HepG2 (cell line): ENCODE data around the gene MTF1. TPM values are rescaled to one million over a fixed set of nuclear protein-coding genes. Genes with fewer than 3 reads are reported as not detected.
A peak's percentile ranks its signal among the peaks of the same experiment; 100 is the strongest.

Experiments used
- ARNT ChIP-seq: fragments of 450-650 bp; IDR thresholded peaks from 2 replicates; pipeline ENCODE4 v1.6.1; 2017
- CREM ChIP-seq, 2 experiments: sonication (generic) in 1 of 2; formaldehyde crosslinking in 1 of 2; IDR thresholded peaks; 2 replicates each; pipeline versions ENCODE4 v1.4.0 to v1.6.1; 2016 to 2020; ENCODE audit warnings: antibody characterized with exemption in 1 of 2, mild to moderate bottlenecking in 1 of 2, missing genetic modification reagents in 1 of 2
- DNMT1 ChIP-seq: sonication (generic); formaldehyde crosslinking; IDR thresholded peaks from 2 replicates; pipeline ENCODE4 v1.5.1; 2020; ENCODE audit warnings: mild to moderate bottlenecking, missing genetic modification reagents
- NFATC3 ChIP-seq: sonication (generic); formaldehyde crosslinking; IDR thresholded peaks from 2 replicates; pipeline ENCODE4 v1.5.1; 2020; ENCODE audit warnings: mild to moderate bottlenecking, missing genetic modification reagents
- ZBTB4 ChIP-seq: sonication (generic); formaldehyde crosslinking; IDR thresholded peaks from 2 replicates; pipeline ENCODE4 v1.4.0; 2020; ENCODE audit warnings: missing genetic modification reagents, mild to moderate bottlenecking, borderline replicate concordance
- ZNF235 ChIP-seq: sonication (generic); formaldehyde crosslinking; IDR thresholded peaks from 2 replicates; pipeline ENCODE4 v1.8.1; 2023; ENCODE audit warnings: mild to moderate bottlenecking, missing genetic modification reagents, borderline replicate concordance
- ZNF33A ChIP-seq: sonication (generic); formaldehyde crosslinking; IDR thresholded peaks from 2 replicates; pipeline ENCODE4 v1.5.1; 2020; ENCODE audit warnings: missing genetic modification reagents, mild to moderate bottlenecking, moderate library complexity, borderline replicate concordance
- ZNF616 ChIP-seq: sonication (generic); formaldehyde crosslinking; IDR thresholded peaks from 2 replicates; pipeline ENCODE4 v1.5.0; 2020; ENCODE audit warnings: low read depth, mild to moderate bottlenecking, missing genetic modification reagents
- ZNF703 ChIP-seq: sonication (generic); formaldehyde crosslinking; IDR thresholded peaks from 2 replicates; pipeline ENCODE4 v1.5.1; 2020; ENCODE audit warnings: missing genetic modification reagents, mild to moderate bottlenecking, moderate library complexity, borderline replicate concordance
- polyA plus RNA-seq, 8 experiments: library from polyadenylated mRNA; depleted of rRNA in 3 of 8; stranded (reverse) in 7 of 8; unstranded in 1 of 8; fragments of >200 nt; fragmentation: Illumina TruSeq in 4 of 8; extraction: Trizol in 4 of 8; gene quantifications; 2 replicates each; pipeline versions ENCODE4 v1.2.1 to v1.2.3, GENCODE V29; 2011 to 2016; ENCODE audit warnings: low read depth in 4 of 8, missing spikeins in 1 of 8, mixed read lengths in 1 of 8; ENCODE audit not compliant: insufficient read depth in 1 of 8
- total RNA-seq, 5 experiments: library from RNA; depleted of rRNA; stranded (reverse); fragments of >200 nt; fragmentation: Illumina TruSeq; extraction: Trizol; gene quantifications; 2 replicates each; pipeline ENCODE4 v1.2.3, GENCODE V29; 2016; ENCODE audit warnings: low read depth in 1 of 5
- TF ChIP-seq, protein P1 (sequence below): IDR thresholded peaks from 2 replicates; pipeline ENCODE4 v1.6.1; 2016; ENCODE audit warnings: missing compliant biosample characterization, missing genetic modification reagents, borderline replicate concordance
- TF ChIP-seq, protein P2 (sequence below): IDR thresholded peaks from 2 replicates; pipeline ENCODE4 v1.6.1; 2016; ENCODE audit warnings: missing compliant biosample characterization, missing genetic modification reagents, borderline replicate concordance
- TF ChIP-seq, protein P3 (sequence below): sonication (generic); formaldehyde crosslinking; IDR thresholded peaks from 2 replicates; pipeline ENCODE4 v1.8.0; 2022; ENCODE audit warnings: mild to moderate bottlenecking, missing genetic modification reagents
- TF ChIP-seq, protein P4 (sequence below): sonication (generic); formaldehyde crosslinking; IDR thresholded peaks from 2 replicates; pipeline ENCODE4 v1.5.0; 2020; ENCODE audit warnings: mild to moderate bottlenecking, missing genetic modification reagents, borderline replicate concordance
- TF ChIP-seq, protein P5 (sequence below): sonication (generic); formaldehyde crosslinking; IDR thresholded peaks from 2 replicates; pipeline ENCODE4 v1.8.1; 2023; ENCODE audit warnings: mild to moderate bottlenecking, moderate library complexity, missing genetic modification reagents

Gene MTF1
- total and polyA plus RNA-seq, 2 of the 13 experiments (the other 11 are each of a cell fraction or from before 2014, with no cell fraction given) = 2.4 to 3.3 TPM

DNA sequence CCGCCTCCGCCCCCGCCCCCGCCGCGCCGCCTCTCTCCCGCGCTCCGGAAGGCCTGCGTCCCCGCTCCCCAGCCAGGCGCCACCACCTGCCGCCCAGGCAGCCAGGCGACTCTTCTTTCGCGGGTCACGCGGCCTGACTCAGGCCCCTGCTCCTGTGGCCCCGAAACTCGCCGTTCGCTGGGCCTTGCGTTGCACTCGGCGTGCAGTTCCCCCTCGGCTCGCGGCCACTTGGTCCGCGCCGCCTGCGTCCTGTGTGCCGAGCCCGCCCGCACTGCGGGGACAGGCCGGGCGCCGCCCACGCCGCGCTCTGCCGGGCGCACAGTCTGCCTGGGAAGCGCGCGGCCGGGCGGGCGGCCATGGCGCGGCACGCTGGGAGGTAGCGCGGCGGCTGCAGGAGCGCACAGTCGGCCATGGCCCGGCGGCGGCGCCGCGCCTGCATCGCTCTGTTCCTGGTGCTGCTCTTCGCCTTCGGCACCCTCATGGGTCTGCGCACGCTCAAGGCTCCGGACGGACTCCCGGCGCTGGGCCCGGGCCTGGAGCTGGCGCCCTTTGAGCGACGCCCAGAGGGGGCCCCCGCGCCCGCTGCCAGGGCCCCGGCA, 65.5 kb downstream of the MTF1 start, which contains the start of gene MANEAL (continued):
- TF ChIP-seq, protein P1, sequence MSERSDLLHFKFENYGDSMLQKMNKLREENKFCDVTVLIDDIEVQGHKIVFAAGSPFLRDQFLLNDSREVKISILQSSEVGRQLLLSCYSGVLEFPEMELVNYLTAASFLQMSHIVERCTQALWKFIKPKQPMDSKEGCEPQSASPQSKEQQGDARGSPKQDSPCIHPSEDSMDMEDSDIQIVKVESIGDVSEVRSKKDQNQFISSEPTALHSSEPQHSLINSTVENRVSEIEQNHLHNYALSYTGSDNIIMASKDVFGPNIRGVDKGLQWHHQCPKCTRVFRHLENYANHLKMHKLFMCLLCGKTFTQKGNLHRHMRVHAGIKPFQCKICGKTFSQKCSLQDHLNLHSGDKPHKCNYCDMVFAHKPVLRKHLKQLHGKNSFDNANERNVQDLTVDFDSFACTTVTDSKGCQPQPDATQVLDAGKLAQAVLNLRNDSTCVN (CRISPR knock-in tag) = no peak
- TF ChIP-seq, protein P2, sequence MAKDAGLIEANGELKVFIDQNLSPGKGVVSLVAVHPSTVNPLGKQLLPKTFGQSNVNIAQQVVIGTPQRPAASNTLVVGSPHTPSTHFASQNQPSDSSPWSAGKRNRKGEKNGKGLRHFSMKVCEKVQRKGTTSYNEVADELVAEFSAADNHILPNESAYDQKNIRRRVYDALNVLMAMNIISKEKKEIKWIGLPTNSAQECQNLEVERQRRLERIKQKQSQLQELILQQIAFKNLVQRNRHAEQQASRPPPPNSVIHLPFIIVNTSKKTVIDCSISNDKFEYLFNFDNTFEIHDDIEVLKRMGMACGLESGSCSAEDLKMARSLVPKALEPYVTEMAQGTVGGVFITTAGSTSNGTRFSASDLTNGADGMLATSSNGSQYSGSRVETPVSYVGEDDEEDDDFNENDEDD = peak; percentile 67; the same call in 1 of the 2 replicates
- TF ChIP-seq ZNF616 (CRISPR knock-in tag) = peak; percentile 82
- TF ChIP-seq ARNT = no peak
- TF ChIP-seq DNMT1 = no peak
- no peak for TF ChIP-seq ZNF703 (CRISPR knock-in tag)
- no peak; the same call in 1 of the 2 replicates for TF ChIP-seq ZNF33A (CRISPR knock-in tag)
- TF ChIP-seq, protein P3, sequence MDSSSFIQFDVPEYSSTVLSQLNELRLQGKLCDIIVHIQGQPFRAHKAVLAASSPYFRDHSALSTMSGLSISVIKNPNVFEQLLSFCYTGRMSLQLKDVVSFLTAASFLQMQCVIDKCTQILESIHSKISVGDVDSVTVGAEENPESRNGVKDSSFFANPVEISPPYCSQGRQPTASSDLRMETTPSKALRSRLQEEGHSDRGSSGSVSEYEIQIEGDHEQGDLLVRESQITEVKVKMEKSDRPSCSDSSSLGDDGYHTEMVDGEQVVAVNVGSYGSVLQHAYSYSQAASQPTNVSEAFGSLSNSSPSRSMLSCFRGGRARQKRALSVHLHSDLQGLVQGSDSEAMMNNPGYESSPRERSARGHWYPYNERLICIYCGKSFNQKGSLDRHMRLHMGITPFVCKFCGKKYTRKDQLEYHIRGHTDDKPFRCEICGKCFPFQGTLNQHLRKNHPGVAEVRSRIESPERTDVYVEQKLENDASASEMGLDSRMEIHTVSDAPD (CRISPR knock-in tag) = no peak
- no peak for TF ChIP-seq NFATC3 (CRISPR knock-in tag)
- TF ChIP-seq ZBTB4 (CRISPR knock-in tag) = no peak
- no peak for TF ChIP-seq ZNF235 (CRISPR knock-in tag)
- TF ChIP-seq, protein P4, sequence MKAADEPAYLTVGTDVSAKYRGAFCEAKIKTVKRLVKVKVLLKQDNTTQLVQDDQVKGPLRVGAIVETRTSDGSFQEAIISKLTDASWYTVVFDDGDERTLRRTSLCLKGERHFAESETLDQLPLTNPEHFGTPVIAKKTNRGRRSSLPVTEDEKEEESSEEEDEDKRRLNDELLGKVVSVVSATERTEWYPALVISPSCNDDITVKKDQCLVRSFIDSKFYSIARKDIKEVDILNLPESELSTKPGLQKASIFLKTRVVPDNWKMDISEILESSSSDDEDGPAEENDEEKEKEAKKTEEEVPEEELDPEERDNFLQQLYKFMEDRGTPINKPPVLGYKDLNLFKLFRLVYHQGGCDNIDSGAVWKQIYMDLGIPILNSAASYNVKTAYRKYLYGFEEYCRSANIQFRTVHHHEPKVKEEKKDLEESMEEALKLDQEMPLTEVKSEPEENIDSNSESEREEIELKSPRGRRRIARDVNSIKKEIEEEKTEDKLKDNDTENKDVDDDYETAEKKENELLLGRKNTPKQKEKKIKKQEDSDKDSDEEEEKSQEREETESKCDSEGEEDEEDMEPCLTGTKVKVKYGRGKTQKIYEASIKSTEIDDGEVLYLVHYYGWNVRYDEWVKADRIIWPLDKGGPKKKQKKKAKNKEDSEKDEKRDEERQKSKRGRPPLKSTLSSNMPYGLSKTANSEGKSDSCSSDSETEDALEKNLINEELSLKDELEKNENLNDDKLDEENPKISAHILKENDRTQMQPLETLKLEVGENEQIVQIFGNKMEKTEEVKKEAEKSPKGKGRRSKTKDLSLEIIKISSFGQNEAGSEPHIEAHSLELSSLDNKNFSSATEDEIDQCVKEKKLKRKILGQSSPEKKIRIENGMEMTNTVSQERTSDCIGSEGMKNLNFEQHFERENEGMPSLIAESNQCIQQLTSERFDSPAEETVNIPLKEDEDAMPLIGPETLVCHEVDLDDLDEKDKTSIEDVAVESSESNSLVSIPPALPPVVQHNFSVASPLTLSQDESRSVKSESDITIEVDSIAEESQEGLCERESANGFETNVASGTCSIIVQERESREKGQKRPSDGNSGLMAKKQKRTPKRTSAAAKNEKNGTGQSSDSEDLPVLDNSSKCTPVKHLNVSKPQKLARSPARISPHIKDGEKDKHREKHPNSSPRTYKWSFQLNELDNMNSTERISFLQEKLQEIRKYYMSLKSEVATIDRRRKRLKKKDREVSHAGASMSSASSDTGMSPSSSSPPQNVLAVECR (CRISPR knock-in tag) = peak; percentile 64
- no peak for TF ChIP-seq CREM (IDR thresholded peaks at IDR 0.05)
- no peak for TF ChIP-seq CREM (CRISPR knock-in tag; IDR thresholded peaks at IDR 0.05)
- TF ChIP-seq, protein P5, sequence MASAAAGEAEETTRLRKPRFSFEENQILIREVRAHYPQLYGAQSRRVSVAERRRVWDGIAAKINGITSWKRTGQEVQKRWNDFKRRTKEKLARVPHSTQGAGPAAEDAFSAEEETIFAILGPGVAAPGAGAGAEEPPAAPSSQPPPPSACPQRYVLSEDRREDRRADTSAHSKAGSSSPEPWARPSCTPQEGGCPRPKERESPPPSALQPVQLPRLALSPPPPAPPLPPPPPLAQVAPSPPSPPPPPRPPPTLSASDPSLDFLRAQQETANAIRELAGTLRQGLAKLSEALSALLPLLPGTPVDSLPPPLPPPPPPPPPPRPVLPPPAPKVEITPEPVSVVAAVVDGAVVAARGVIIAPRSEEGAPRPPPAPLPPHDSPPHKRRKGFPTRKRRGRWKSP (CRISPR knock-in tag) = no peak
